Kidney epithelial cell (primary cell): ENCODE measurements around the gene MPDU1. TPM values are rescaled to one million over a fixed set of nuclear protein-coding genes. Genes with fewer than 3 reads are reported as not detected.

Experiments
- DNase-seq: peaks from one replicate; pipeline ENCODE4 v3.0.0-alpha.2; 2010; ENCODE audit warnings: low read depth
- H3K27me3 ChIP-seq: 2 replicates; pipeline ENCODE4 v1.6.0; 2011; ENCODE audit warnings: low read length; ENCODE audit not compliant: control insufficient read depth, insufficient read depth
- H3K36me3 ChIP-seq: 2 replicates; pipeline ENCODE4 v1.5.1; 2011; ENCODE audit warnings: low read length; ENCODE audit not compliant: control insufficient read depth, insufficient read depth
- H3K4me3 ChIP-seq: 2 replicates; pipeline ENCODE4 v1.5.1; 2011; ENCODE audit warnings: low read depth, mild to moderate bottlenecking, control low read depth, low read length
- CTCF ChIP-seq: IDR thresholded peaks from 2 replicates; pipeline ENCODE4 v1.5.1; 2011; ENCODE audit warnings: mild to moderate bottlenecking, moderate library complexity, low read length, control low read depth, inconsistent platforms; ENCODE audit not compliant: insufficient read depth, poor library complexity, severe bottlenecking
- total RNA-seq: library from RNA; depleted of rRNA; stranded (reverse); fragments of >200 nt; gene quantifications from 2 replicates; pipeline ENCODE4 v1.2.3, GENCODE V29; 2015

The MPDU1 gene
- total RNA-seq: 161 and 187 TPM in 2 replicates

GRCh38 chr17:7583253-7584109 lies at the start of gene MPDU1:
Gene MPDU1 (plus strand): TSS chr17:7583852. CDS start chr17:7583863, 11 bp downstream.
- Histone ChIP-seq H3K4me3 (peak within 1 kb of the TSS; percentile 69), H3K27me3 (no peaks in the 10 kb centered on the region), H3K36me3 (peaks cover 4% of the 10 kb centered on the region)
- DNase-seq: peak; percentile 67
- no peak for TF ChIP-seq CTCF

GRCh38 chr17:7538050-7538449 lies 45.6 kb upstream of the MPDU1 start:
- H3K4me3 ChIP-seq: no peak overlapping the region
- no peaks in the 10 kb centered on the region for H3K27me3 ChIP-seq
- no peak for TF ChIP-seq CTCF
- no peak for DNase-seq
- no peaks in the 10 kb centered on the region for H3K36me3 ChIP-seq

- no peak for DNase-seq
- no peak for TF ChIP-seq CTCF
- no peaks in the 10 kb centered on the region for H3K36me3 ChIP-seq
- no peak overlapping the region for H3K4me3 ChIP-seq
- no peaks in the 10 kb centered on the region for H3K27me3 ChIP-seq
Measured at GRCh38 chr17:7538891-7539545, 44.6 kb upstream of the MPDU1 start.

GRCh38 chr17:7541074-7541621 lies 42.5 kb upstream of the MPDU1 start:
- Histone ChIP-seq H3K27me3 (no peaks in the 10 kb centered on the region), H3K4me3 (no peak overlapping the region), H3K36me3 (no peaks in the 10 kb centered on the region)
- no peak for TF ChIP-seq CTCF
- DNase-seq: no peak

- Histone ChIP-seq H3K36me3 (no peaks in the 10 kb centered on the region), H3K4me3 (no peak overlapping the region), H3K27me3 (no peaks in the 10 kb centered on the region)
- DNase-seq: no peak
- no peak for TF ChIP-seq CTCF
Measured at GRCh38 chr17:7544911-7545310, 38.7 kb upstream of the MPDU1 start.
